HG03159 (cell line): ENCODE measurements around the gene SOHLH2.

ENCODE experiments used
- ATAC-seq: cut with Tn5 transposase; IDR thresholded peaks from one replicate; pipeline ENCODE4 v1.9.1; 2021; ENCODE audit warnings: mild to moderate bottlenecking, moderate library complexity; ENCODE audit not compliant: unreplicated experiment

SOHLH2 gene

DNA sequence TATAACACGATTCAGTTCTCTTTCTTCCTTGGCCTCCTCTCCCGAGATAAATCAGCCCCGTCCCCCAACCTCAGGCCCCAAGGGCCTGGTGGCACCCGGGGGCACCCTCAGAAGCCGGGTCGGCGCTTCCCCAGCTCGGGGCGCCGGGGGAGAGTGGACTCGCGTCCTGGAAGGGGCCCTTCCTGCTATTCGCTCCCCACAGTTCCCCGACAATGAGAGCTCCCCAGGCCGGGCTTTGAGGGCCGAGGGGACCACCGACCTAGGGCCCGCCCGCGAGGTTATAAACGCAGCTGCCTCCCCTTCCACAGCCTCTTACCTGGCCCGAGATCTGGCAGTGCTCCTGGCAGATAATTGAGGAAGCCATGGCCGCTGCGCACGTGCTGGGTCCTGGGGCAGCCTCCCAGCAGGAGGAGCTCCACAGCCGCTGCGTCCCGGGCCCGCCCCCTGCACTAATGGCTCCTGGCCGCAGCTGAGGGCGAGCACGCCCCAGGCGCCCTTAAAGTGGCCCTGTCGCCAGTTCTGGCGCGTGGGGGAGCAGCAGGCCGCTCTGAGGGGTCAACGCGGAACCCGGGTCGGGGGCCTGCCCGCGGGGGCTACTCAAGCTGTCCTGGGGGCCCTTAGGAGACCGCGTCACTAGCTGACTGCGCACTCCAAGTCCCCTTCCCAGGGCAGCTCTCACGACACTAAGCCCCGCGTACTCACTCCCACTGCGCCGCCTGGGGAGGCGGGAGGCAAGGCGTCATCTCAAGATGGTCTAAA, at the start of gene SOHLH2:
Gene SOHLH2, minus strand, starts transcription at position 394 of the 759 bp plus-strand sequence. Its CDS starts 30 bp downstream, at position 364.
- no peak for ATAC-seq

- no peak for ATAC-seq
Observed at GRCh38 chr13:36261976-36262375, 47.6 kb upstream of the SOHLH2 start.

DNA sequence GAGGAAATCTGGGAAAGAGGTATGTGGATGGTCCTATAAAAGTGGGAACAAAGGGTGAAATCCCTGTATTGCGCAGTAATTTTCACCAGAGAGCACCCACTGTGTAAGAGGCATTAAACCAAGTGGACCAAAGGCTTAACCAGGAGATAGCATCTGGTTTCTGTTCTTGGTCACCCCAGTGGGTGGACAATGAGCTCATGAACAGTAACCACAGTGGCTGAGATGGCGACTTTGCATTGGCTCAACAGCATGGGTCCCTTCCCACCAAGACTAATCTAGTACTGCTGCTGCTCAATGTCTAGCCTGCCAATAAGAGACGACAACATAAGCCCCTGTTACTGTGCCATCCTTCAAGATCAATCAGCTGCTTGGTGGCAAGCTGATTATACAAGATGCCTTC, 46.7 kb upstream of the SOHLH2 start:
- no peak for ATAC-seq

- ATAC-seq, result no peak
Observed at GRCh38 chr13:36259361-36260137, 45.2 kb upstream of the SOHLH2 start.

DNA sequence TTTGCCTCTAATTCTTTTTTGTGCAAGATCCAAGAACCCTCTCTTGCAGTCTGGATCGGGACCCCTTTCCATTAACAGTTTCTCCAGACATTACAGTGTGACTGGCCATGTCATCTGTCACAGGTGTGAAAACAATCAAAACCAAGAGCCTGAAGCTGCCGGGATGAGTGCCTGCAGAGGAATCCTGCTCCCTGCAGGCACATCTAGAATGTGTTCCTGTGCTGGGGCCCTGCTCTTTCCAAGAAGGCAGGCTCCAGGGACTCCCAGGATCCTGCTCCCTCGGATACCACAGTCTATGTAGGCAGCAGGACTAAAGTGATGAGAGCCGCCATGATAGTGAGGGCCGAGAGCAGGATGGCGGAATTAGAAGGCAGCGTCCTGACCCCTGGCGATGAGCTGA, 44.5 kb upstream of the SOHLH2 start:
- ATAC-seq, result no peak

GRCh38 chr13:36251526-36251925, 37.2 kb upstream of the SOHLH2 start:
- no peak for ATAC-seq

DNA sequence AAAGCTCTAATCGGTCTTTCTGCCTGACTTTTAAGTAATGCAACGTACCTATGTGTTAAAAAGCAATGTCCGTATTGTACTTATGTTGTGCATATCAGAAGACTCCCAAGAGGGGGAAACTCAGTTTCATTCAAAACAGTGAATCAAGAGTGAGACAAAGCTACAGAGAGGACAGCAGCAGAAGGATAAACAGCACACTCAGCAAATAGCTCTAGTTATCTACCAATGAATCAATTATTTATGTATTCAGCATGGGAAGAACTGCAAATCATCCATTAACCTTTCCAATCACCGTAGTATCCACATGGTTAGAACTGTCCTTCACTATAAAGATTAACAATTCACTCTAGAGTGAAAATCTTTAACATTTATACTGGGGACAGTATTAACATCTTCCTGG, 36.7 kb upstream of the SOHLH2 start:
- ATAC-seq, result no peak

- ATAC-seq, result no peak
Observed at GRCh38 chr13:36248700-36249099, 34.3 kb upstream of the SOHLH2 start.

GRCh38 chr13:36244990-36245389, 30.6 kb upstream of the SOHLH2 start:
- no peak for ATAC-seq

GRCh38 chr13:36244073-36244472, 29.7 kb upstream of the SOHLH2 start:
- ATAC-seq, result no peak

GRCh38 chr13:36242761-36243160, 28.4 kb upstream of the SOHLH2 start:
- ATAC-seq, result no peak

DNA sequence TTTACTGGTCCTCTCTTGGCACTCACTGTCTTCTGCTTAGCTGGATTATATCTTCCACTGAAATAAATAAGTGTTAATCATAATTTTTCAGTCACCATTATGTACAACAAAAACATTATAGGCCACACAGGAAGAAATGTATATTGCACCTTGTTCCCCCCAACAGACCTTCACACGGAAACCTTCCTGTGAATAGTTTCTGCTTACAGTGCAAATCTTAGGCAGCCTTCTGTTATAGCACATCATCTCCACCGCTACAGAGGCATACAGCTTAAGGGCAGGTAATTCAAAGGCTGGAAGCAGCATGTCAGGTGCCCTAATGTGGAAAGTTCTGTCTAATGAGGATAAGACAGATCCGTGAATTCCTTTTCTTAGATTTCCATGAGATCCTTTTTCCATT, 16.9 kb upstream of the SOHLH2 start:
- no peak for ATAC-seq

DNA sequence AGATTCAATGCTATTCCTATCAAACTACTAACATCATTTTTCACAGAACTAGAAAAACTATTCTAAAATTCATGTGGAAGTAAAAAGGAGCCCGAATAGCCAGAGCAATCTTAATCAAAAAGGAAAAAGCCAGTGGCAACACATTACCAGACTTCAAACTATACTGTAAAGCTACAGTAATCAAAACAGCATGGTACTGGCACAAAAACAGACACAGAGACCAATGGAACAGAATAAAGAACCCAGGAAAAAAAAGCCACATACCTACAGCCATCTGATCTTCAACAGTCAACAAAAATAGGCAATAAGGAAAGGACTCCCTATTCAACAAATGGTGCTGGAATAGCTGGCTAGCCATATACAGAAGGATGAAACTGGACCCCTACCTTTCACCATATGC, 10.4 kb upstream of the SOHLH2 start:
- ATAC-seq, result no peak

DNA sequence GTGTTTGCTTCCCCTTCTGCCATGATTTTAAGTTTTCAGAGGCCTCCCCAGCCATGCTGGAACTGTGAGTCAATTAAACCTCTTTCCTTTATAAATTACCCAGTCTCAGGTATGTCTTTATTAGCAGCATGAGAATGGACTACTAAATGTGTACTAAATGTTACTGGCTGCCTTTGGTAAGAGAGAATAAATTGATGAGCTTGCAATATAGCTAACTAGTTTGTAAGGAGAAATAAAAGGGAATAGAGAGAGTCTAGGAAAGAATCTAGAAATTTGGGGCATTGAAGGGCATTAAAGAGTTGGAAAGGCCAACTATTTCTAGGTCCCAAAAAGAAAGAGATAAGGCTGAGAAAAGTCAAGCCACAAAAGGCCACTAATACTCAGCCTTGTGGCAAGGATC, 5.5 kb upstream of the SOHLH2 start:
- no peak for ATAC-seq

DNA sequence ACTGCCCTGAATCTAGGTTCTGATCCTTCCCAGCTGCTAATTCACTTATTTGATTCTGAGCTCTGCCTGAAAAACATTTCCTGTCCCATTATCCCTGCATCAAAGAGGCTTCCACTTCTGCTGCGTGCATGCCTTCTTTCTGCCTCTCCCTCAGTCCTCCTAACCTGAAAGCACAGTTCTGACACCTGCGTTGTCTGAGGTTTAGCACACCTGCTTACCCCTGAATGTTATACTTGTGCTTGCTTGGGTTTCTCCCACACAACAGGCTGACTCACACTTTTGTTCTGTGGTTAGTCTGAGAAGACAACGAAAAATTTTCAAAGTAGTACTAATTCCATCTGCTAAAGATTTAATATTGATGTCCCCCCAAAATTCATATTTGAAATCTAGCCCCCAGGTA, 3.1 kb upstream of the SOHLH2 start:
- ATAC-seq, result no peak

- no peak for ATAC-seq
Observed at GRCh38 chr13:36212789-36213188, 1.6 kb downstream of the SOHLH2 start.

- ATAC-seq, result no peak
Observed at GRCh38 chr13:36211567-36211966, 2.8 kb downstream of the SOHLH2 start.

DNA sequence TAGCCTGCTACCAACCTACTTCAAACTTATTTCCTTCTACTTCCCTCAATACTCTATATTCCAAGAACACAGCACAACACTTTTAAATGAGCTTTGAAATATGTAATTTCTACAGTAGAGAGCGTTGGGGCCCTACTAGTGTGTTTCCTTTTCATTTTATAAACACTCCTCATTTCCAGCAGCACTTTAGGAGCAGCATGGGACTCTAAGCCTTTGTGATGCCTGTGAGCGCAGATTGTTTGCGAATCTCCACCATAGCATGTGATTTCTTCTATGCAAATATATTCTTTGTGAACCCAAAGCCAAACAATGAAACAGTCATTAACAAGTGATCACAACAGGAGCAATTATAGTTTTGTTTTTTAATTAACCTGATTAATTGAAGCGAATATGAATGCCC, 3.6 kb downstream of the SOHLH2 start:
- ATAC-seq, result no peak

- no peak for ATAC-seq
Observed at GRCh38 chr13:36207672-36208071, 6.7 kb downstream of the SOHLH2 start.

DNA sequence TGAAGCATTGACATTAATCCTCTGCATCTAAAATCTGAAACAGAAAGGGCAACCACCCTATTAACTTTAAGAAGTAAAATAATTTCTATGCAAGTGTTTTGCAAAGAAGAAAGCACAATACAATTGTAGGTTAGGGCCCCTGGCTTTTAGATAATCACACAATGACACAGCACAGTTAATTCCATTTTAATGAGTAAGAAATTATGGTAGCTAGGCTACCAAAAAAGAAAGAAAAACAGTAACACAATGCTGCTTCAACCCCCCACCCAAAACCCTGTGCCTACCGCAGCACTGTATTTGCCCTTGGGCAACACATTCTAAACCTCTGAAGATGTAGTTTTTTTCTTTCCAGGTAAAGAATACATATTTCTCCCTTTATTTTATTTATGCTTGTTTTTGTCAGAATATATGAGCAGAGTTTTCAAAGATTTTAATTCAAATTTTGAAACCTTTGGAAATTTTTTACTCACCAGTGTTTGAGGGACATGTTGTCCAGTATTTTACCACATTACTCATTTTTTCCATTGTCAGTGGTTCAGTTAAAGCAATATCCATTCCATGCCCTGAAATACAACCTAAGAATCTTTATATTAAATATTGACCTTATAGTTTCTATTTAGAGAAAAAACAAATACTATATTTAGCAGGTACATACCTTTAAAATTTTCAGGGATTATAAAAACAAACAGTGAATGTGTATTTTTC, 21.1 kb downstream of the SOHLH2 start:
- no peak for ATAC-seq

DNA sequence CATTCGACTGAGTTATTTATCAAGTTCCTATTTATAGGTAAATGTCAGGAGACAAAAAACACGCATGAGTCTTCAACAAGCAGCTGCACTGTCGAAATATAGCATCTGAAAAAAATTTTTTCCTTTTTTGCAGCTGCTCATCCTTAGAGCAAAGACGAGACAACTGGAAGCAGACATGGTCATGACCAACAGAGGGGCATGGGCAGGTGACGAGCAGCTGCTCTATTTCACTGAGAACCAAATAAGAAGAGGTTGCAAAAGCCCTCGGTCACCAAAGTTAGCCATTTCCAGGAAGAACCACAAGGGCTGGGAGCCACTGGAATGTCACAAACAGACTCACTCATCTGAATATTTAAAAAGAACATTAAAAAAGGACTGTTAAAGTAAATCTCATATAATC, 22.2 kb downstream of the SOHLH2 start:
- ATAC-seq, result no peak

- ATAC-seq, result no peak
Observed at GRCh38 chr13:36190771-36191170, 23.6 kb downstream of the SOHLH2 start.
